ENCODE results near the gene XRCC4. TPM values are rescaled to one million over a fixed set of nuclear protein-coding genes. Genes with fewer than 3 reads are reported as not detected.
"Not testable (repeated sequence)": the region's sequence is repeated elsewhere in the genome, so short reads cannot be mapped to it uniquely, and the experiment has no call there.

Gene XRCC4
- total and polyA plus RNA-seq, 7 donors: 1.6 to 7.9 (median 3.2) TPM

DNA sequence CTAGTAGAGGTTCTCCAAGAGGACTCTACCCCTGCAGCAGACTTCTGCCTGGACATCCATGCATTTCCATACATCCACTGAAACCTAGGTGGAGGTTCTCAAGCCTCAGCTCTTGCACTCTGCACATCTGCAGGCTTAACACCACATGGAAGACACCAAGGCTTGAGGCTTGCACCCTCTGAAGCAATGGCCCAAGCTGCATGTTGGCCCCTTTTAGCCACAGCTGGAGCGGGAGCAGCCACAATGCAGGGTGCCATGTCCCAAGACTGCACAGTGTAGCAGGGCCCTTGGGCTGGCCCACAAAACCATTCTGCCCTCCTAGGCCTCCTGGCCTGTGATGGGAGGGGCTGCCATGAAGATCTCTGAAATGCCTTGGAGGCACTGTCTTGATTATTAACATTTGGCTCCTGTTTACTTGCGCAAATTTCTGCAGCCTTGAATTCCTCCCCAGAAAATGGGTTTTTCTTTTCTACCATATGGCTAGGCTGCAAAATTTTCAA is 271.0 kb downstream of the XRCC4 start:
- no peak for DNase-seq
- no peaks in the 10 kb centered on the region for H3K36me3 ChIP-seq (ENCODE audit: insufficient read depth in 1 of 2, low read depth in 1 of 2)
- intact Hi-C loops (cut with DNase I): no loop called here
- no peaks in the 10 kb centered on the region for H3K27me3 ChIP-seq (ENCODE audit: insufficient read depth in 3 of 3, low read length in 2 of 3)
- no peaks in the 10 kb centered on the region for H3K9me3 ChIP-seq
- 99 to 100% (median 100%) methylated on average over 2 of the region's 2 CpGs for WGBS, 3 donors
- no peak overlapping the region for H3K4me3 ChIP-seq
- no peak overlapping the region for H3K27ac ChIP-seq
- H3K4me1 ChIP-seq: no peaks in the 10 kb centered on the region
- TF ChIP-seq CTCF (IDR thresholded peaks at IDR 0.05): no peak
- no peak for ATAC-seq

DNA sequence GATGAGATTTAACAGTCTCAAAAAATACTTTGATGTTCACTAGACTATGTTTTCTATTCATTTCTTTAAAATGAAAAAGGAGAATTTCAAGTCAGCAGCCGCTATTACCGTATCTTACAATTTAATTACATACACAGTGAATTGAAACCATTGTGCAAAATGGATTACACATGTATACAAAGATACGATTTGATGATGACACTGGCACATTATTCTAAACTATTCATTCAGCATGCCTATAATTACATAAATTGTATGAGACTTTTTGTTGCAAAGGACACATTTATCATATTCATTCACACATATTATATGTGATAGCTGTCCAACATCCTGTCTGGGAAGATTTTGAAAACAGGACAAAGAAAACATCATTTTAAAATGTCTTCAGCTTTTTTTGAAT is 275.9 kb downstream of the XRCC4 start:
- no peaks in the 10 kb centered on the region for H3K9me3 ChIP-seq
- no peak for TF ChIP-seq CTCF (IDR thresholded peaks at IDR 0.05)
- 78 to 84% (median 78%) methylated on average over 3 of the region's 3 CpGs for WGBS, 3 donors
- H3K4me1 ChIP-seq: no peaks in the 10 kb centered on the region
- no peak overlapping the region for H3K4me3 ChIP-seq
- H3K36me3 ChIP-seq (ENCODE audit: insufficient read depth in 1 of 2, low read depth in 1 of 2): no peaks in the 10 kb centered on the region
- DNase-seq (no peak), ATAC-seq (no peak)
- no peaks in the 10 kb centered on the region for H3K27me3 ChIP-seq (ENCODE audit: insufficient read depth in 3 of 3, low read length in 2 of 3)
- H3K27ac ChIP-seq: no peak overlapping the region
- intact Hi-C loops (cut with DNase I): no loop called here

DNA sequence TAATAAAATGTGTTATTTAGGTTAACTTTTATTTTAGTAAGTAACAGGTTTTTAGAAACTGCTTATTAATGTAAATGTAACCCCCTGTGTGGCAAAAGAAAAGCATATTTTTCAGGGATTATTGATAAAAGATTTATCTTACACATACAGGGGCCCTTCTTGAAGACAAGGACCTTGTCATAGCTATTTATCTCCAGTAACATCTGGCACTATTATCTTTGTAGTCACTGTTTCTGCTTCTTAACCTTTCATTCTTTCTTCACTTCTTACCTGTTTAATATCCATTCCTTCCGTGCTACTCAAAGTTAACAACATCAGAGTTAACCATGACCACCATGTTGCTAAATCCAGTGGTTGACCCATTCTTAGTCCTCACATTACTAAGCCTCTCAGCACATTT is 276.4 kb downstream of the XRCC4 start:
- Histone ChIP-seq H3K27me3 (ENCODE audit: insufficient read depth in 3 of 3, low read length in 2 of 3) (no peaks in the 10 kb centered on the region), H3K4me1 (no peaks in the 10 kb centered on the region), H3K36me3 (ENCODE audit: insufficient read depth in 1 of 2, low read depth in 1 of 2) (no peaks in the 10 kb centered on the region), H3K4me3 (no peak overlapping the region), H3K27ac (no peak overlapping the region), H3K9me3 (no peaks in the 10 kb centered on the region)
- WGBS, 3 donors: 82 to 95% (median 83%) methylated on average over 1 of the region's 1 CpG
- DNase-seq: no peak
- intact Hi-C loops (cut with DNase I): no loop called here
- no peak for TF ChIP-seq CTCF (IDR thresholded peaks at IDR 0.05)
- ATAC-seq: no peak

- Histone ChIP-seq H3K4me3 (no peak overlapping the region), H3K9me3 (no peaks in the 10 kb centered on the region), H3K27me3 (ENCODE audit: insufficient read depth in 3 of 3, low read length in 2 of 3) (no peaks in the 10 kb centered on the region), H3K4me1 (no peaks in the 10 kb centered on the region), H3K36me3 (ENCODE audit: insufficient read depth in 1 of 2, low read depth in 1 of 2) (no peaks in the 10 kb centered on the region), H3K27ac (no peak overlapping the region)
- ATAC-seq (no peak), DNase-seq (no peak)
- 26 to 32% (median 31%) methylated on average over 2 of the region's 2 CpGs for WGBS, 3 donors
- no peak for TF ChIP-seq CTCF (IDR thresholded peaks at IDR 0.05)
- intact Hi-C loops (cut with DNase I): no loop called here
Measured at GRCh38 chr5:83354958-83355357, 277.6 kb downstream of the XRCC4 start.

DNA sequence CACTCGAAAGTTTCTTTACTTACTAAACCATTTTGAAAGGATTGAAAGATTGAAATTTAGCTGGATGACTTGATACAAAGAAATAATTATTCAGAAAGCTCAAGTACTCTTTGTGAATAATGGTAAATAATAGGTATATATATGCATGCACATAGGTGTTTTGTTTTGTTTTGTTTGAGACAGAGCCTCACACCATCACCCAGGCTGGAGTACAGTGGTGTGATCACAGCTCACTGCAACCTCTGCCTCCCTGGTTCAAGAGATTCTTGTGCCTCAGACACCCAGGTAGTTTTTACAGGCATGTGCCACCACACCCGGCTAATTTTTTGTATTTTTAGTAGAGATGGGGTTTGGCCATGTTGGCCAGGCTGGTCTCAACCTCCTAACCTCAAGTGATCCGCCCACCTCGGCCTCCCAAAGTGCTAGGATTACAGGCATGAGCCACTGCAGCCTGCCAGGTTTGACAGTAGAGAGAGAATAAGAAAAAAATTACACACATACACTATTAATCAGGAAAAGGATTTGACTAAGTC is 278.2 kb downstream of the XRCC4 start:
- DNase-seq; H3K27ac ChIP-seq; intact Hi-C loops (cut with DNase I); H3K36me3 ChIP-seq (ENCODE audit: insufficient read depth in 1 of 2, low read depth in 1 of 2); ATAC-seq; H3K4me1 ChIP-seq; H3K27me3 ChIP-seq (ENCODE audit: insufficient read depth in 3 of 3, low read length in 2 of 3); H3K9me3 ChIP-seq; H3K4me3 ChIP-seq: not testable (repeated sequence)
- 60 to 66% (median 64%) methylated on average over 4 of the region's 4 CpGs for WGBS, 3 donors

Data from psoas muscle (tissue), 8 donors.